ENCODE results near the gene ACAP3.
"Not testable (repeated sequence)": the region's sequence is repeated elsewhere in the genome, so short reads cannot be mapped to it uniquely, and the experiment has no call there.

The ACAP3 gene

GRCh38 chr1:1329304-1330210, 21.8 kb upstream of the ACAP3 start:
- no peak for DNase-seq

- DNase-seq, result no peak
These were observed 20.5 kb upstream of the ACAP3 start for GRCh38 chr1:1328254-1328653.

- DNase-seq, result no peak
These were observed 19.6 kb upstream of the ACAP3 start for GRCh38 chr1:1327291-1327690.

GRCh38 chr1:1326075-1326605, 18.4 kb upstream of the ACAP3 start:
- DNase-seq, result no peak

- no peak for DNase-seq
These were observed 17.8 kb upstream of the ACAP3 start for GRCh38 chr1:1325288-1326074.

- peak; percentile 97 for DNase-seq
These were observed 17.0 kb upstream of the ACAP3 start, which contains the start of the genes CPTP and INTS11 for GRCh38 chr1:1324524-1325287. Gene CPTP, plus strand, starts transcription at chr1:1324802. Its CDS starts 2,109 bp downstream, at chr1:1326911. Gene INTS11, minus strand, starts transcription at chr1:1324660. Its CDS starts 52 bp downstream, at chr1:1324608.

- DNase-seq, result no peak
These were observed 16.4 kb upstream of the ACAP3 start for GRCh38 chr1:1324084-1324523.

- DNase-seq, result no peak
These were observed 15.2 kb upstream of the ACAP3 start for GRCh38 chr1:1322952-1323351.

- no peak for DNase-seq
These were observed 14.7 kb upstream of the ACAP3 start for GRCh38 chr1:1322418-1322817.

- DNase-seq, result no peak
These were observed 13.7 kb upstream of the ACAP3 start for GRCh38 chr1:1321477-1321876.

- DNase-seq, result no peak
These were observed 13.1 kb upstream of the ACAP3 start for GRCh38 chr1:1320666-1321448.

GRCh38 chr1:1319646-1319941, 11.9 kb upstream of the ACAP3 start:
- no peak for DNase-seq

GRCh38 chr1:1318777-1319645, 11.3 kb upstream of the ACAP3 start:
- DNase-seq, result no peak

- DNase-seq, result peak; percentile 78
These were observed 10.5 kb upstream of the ACAP3 start for GRCh38 chr1:1318131-1318652.

- DNase-seq, result no peak
These were observed 9.7 kb upstream of the ACAP3 start for GRCh38 chr1:1317420-1317819.

- not testable (repeated sequence) for DNase-seq
These were observed 8.5 kb upstream of the ACAP3 start for GRCh38 chr1:1316199-1316598.

GRCh38 chr1:1315435-1315954, 7.8 kb upstream of the ACAP3 start:
- DNase-seq, result no peak

- no peak for DNase-seq
These were observed 7.1 kb upstream of the ACAP3 start for GRCh38 chr1:1314678-1315335.

- no peak for DNase-seq
These were observed 6.5 kb upstream of the ACAP3 start for GRCh38 chr1:1314237-1314586.

Measured in right forelimb (tissue), 1 donor.